Measurements from ENCODE around the gene GAS7. TPM values are rescaled to one million over a fixed set of nuclear protein-coding genes. Genes with fewer than 3 reads are reported as not detected.
A peak's percentile ranks its signal among the peaks of the same experiment; 100 is the strongest.
"Not testable (repeated sequence)": the region's sequence is repeated elsewhere in the genome, so short reads cannot be mapped to it uniquely, and the experiment has no call there.

The GAS7 gene
- total RNA-seq, 1 donor from 2014 or later: 72.7 TPM

DNA sequence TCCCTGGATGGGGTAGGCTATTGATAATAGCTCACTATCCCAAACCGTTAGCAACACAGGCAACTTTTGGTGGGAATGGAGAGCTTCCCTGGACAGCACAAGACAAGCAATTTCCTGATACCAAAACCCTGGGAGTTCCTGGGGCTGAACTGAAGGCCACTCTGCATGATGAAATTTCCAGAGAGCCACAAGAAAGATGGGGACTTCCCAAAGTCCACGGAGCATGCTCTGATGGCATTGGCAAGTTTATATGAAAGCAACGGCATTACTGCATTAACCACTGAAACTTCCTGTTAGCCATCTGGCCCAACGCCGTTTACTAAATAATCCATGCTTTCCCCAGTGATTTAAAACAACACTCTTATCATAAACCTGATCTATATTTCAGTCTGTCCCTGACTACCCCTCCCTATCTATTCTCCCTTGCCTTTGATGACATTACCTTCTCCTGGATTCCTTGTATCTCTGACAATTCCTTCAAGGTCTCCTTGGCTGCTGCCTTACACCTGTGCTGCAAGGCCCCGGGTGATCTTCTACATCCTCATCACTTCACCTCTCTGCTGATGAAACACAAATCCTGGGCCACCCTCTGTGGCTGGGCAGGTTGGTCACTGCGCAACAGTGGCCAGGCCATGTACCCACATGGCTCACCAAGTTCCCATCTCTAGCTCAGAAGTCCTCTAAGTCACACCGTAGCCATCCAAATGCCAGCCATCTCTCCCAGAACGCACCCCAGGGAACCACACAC lies 184.9 kb downstream of the GAS7 start:
- H3K9me3 Mint-ChIP-seq: no peaks in the 10 kb centered on the region
- peaks cover 2% of the 10 kb centered on the region for H3K27me3 Mint-ChIP-seq (ENCODE audit: low read depth)
- TF ChIP-seq CTCF (conservative IDR thresholded peaks at IDR 0.05): no peak
- peak overlapping the region; percentile 68 for H3K27ac Mint-ChIP-seq (ENCODE audit: unreplicated experiment)
- no peak overlapping the region for H3K4me3 Mint-ChIP-seq
- peaks cover 17% of the 10 kb centered on the region for H3K4me1 Mint-ChIP-seq
- DNase-seq (ENCODE audit: low read depth, low spot score): no peak
- H3K36me3 Mint-ChIP-seq (ENCODE audit: low read depth): peaks cover 3% of the 10 kb centered on the region

DNA sequence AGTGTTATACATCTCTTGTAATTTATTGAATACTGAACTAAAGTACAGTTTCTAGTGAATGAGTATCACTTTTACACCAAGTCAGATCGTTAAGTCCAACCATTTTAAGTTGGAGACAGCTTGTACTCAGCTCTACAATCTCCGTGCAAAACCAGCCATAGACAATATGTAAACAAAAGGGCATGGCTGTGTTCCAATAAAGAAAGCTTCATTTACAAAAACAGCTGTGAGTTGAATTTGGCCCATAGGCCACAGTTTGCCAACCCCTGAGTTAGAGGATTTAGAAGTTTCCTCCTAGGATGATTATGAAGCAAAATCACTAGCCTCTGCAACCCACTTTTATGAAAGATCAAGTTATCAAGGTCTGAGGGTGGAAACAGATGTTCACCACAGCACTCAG lies 187.7 kb downstream of the GAS7 start:
- peaks cover 3% of the 10 kb centered on the region for H3K36me3 Mint-ChIP-seq (ENCODE audit: low read depth)
- H3K27me3 Mint-ChIP-seq (ENCODE audit: low read depth): peaks cover 1% of the 10 kb centered on the region
- no peak overlapping the region for H3K27ac Mint-ChIP-seq (ENCODE audit: unreplicated experiment)
- no peak overlapping the region for H3K4me3 Mint-ChIP-seq
- DNase-seq (ENCODE audit: low read depth, low spot score): no peak
- H3K9me3 Mint-ChIP-seq: no peaks in the 10 kb centered on the region
- TF ChIP-seq CTCF (conservative IDR thresholded peaks at IDR 0.05): no peak
- H3K4me1 Mint-ChIP-seq: peaks cover 7% of the 10 kb centered on the region

- TF ChIP-seq CTCF (conservative IDR thresholded peaks at IDR 0.05): no peak
- H3K9me3 Mint-ChIP-seq: no peaks in the 10 kb centered on the region
- no peaks in the 10 kb centered on the region for H3K4me1 Mint-ChIP-seq
- H3K36me3 Mint-ChIP-seq (ENCODE audit: low read depth): no peaks in the 10 kb centered on the region
- H3K27ac Mint-ChIP-seq (ENCODE audit: unreplicated experiment): no peak overlapping the region
- no peak for DNase-seq (ENCODE audit: low read depth, low spot score)
- no peak overlapping the region for H3K4me3 Mint-ChIP-seq
- no peaks in the 10 kb centered on the region for H3K27me3 Mint-ChIP-seq (ENCODE audit: low read depth)
These were observed 194.7 kb downstream of the GAS7 start for GRCh38 chr17:10003705-10004104.

GRCh38 chr17:10002567-10003360 lies 195.6 kb downstream of the GAS7 start:
- not testable (repeated sequence) for H3K27ac Mint-ChIP-seq (ENCODE audit: unreplicated experiment); H3K4me1 Mint-ChIP-seq; H3K4me3 Mint-ChIP-seq; H3K9me3 Mint-ChIP-seq; H3K27me3 Mint-ChIP-seq (ENCODE audit: low read depth); DNase-seq (ENCODE audit: low read depth, low spot score); H3K36me3 Mint-ChIP-seq (ENCODE audit: low read depth)

- no peak for TF ChIP-seq CTCF (conservative IDR thresholded peaks at IDR 0.05)
- H3K9me3 Mint-ChIP-seq: no peaks in the 10 kb centered on the region
- H3K4me1 Mint-ChIP-seq: no peaks in the 10 kb centered on the region
- H3K27me3 Mint-ChIP-seq (ENCODE audit: low read depth): no peaks in the 10 kb centered on the region
- DNase-seq (ENCODE audit: low read depth, low spot score): no peak
- no peaks in the 10 kb centered on the region for H3K36me3 Mint-ChIP-seq (ENCODE audit: low read depth)
- no peak overlapping the region for H3K4me3 Mint-ChIP-seq
- H3K27ac Mint-ChIP-seq (ENCODE audit: unreplicated experiment): no peak overlapping the region
These were observed 197.0 kb downstream of the GAS7 start for GRCh38 chr17:10001306-10001873.

Data from neural crest cell (in vitro differentiated cells).